ENCODE data around the gene ATP6V1B1.
A peak's percentile ranks its signal among the peaks of the same experiment; 100 is the strongest.

The ATP6V1B1 gene

GRCh38 chr2:70947556-70948184 is 12.0 kb downstream of the ATP6V1B1 start:
- no peak for DNase-seq

GRCh38 chr2:70948337-70949003 is 12.8 kb downstream of the ATP6V1B1 start:
- DNase-seq = peak; percentile 66 to 81

DNA sequence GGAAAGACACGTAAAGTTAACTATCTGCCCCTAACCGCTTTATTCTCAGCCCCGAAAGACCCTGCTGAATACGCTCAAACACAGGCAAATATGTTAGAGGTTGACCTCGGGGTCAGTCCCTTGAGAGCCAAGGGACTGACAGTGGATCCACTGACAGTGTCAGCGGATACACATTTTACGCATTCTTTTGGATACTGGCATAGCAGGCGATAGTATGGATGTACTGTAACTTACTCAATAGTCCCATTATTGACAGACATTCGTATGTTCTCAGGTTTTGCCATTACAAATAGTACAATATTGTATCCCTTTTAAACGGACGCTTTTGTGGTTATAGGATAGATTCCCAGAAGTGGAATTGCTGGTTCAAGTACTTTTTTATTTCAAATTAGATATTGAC is 13.4 kb downstream of the ATP6V1B1 start:
- DNase-seq = no peak

- DNase-seq = no peak
These were observed 19.2 kb downstream of the ATP6V1B1 start for GRCh38 chr2:70954886-70955285.

DNA sequence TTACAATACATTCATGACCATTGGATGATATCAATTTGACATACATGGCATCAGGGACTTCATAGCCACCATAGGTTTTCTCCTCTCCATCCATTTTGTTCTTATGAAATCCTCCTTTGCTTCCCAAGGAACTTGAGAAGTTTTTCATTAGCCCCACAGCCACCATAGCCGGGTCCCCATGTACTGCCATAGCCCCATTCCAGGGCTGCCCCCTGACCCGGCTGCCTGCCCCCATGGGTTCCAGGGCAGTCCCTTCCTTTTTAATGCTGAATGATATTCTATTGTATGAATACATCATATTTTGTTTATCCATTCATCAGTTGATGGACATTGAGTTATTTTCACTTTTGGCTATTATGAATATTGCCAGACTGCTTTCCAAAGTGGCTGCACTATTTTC is 20.4 kb downstream of the ATP6V1B1 start:
- DNase-seq = no peak

DNA sequence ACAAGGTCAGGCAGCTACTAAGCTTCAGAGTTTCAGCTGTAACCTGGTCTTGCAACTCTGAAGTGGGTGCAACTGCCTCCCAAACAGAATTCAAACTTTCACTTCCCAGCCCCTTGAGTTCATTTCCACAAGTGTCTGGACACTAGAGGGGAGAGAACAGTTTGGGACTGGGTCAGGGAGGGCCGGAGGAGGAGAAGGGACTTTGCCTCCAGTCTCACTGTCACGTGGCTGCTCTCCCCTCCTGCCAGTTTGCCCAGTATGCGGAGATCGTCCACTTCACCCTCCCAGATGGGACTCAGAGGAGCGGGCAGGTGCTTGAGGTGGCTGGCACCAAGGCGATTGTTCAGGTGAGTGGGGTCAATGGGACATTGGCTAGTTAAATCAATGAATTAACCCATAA is 22.1 kb downstream of the ATP6V1B1 start:
- no peak for DNase-seq

DNA sequence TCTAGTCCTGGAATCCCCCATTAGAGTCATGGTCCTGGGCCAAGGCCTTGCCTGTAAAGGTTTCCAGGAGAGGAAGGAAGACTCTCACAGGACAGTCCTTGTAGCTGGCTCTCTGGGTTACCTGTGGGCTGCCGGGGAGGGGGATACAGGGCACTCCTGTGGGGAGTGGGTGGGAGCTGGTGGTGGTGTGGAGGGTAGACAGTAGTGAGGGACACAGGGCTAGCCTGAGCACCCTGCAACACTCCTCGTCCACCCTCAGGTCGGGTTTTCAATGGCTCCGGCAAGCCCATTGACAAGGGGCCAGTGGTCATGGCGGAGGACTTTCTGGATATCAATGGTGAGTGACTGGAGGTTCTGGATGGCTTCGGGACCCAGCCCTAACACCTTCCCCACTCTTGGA is 23.1 kb downstream of the ATP6V1B1 start:
- no peak for DNase-seq

GRCh38 chr2:70959271-70959761 is 23.6 kb downstream of the ATP6V1B1 start:
- DNase-seq = no peak

- DNase-seq = no peak
These were observed 24.4 kb downstream of the ATP6V1B1 start for GRCh38 chr2:70959851-70960832.

DNA sequence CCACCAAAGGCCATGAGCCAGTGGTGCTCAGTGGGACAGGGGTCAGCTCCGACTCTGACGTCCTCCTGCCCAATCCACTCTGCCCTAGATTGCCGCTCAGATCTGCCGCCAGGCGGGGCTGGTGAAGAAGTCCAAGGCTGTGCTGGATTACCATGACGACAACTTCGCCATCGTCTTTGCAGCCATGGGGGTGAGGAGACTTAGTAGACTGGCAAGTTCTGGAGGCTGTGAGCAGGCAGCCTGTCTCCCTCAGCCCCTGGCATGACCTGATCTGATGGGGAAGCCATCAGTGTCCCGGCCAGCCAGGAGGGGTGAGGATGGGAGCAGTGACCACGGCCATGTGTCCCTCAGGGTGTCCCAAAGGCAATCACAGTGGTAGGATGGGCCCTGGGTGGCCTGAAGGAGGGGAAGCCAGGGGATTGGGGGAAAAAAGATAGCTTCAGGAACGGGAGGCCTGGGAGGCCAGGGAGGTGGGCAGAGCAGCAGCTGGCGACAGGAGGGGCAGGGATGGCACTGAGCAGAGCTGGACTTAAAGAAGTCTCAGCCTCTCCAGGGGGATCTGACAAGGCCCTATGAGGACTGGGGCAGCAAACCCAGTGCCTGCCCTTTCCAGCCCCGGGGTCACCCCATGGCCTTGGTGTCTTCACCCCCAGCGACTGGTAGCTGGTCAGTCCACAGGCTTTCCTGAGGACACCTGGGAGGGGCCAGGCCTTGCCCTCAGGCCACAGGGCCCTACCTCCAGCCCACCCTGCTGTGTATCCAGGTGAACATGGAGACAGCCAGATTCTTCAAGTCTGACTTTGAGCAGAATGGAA is 25.3 kb downstream of the ATP6V1B1 start:
- no peak for DNase-seq

- no peak for DNase-seq
These were observed 25.9 kb downstream of the ATP6V1B1 start for GRCh38 chr2:70961648-70961994.

DNA sequence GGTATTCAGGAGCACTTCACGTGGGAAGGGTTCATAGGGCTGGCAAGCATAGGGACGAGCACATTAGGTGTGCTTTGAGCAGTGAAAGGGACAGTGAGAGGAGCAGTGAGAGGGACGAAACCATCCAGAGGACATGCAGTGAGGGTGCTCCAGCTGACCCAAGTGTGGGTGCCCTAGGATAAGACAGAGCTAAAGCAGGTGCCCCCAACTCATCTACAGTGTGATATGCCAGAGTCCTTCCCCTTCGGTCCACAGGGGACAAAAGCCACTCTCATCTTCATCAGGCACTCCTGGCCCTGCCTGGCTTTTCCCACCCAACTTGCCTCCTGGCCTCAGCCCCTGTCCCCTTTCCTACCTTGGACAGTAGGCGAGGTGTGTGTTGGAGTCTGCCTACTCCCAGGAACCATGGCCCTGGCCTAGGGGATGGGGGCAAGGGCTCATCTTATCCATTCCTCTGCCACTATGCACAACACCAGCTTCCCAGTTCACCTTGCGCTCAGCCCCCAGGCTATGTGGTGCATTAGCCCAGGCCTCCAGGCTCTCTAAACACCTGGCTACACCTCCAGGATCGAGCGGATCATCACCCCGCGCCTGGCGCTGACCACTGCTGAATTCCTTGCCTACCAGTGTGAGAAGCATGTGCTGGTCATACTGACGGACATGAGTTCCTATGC is 26.6 kb downstream of the ATP6V1B1 start:
- no peak for DNase-seq

DNA sequence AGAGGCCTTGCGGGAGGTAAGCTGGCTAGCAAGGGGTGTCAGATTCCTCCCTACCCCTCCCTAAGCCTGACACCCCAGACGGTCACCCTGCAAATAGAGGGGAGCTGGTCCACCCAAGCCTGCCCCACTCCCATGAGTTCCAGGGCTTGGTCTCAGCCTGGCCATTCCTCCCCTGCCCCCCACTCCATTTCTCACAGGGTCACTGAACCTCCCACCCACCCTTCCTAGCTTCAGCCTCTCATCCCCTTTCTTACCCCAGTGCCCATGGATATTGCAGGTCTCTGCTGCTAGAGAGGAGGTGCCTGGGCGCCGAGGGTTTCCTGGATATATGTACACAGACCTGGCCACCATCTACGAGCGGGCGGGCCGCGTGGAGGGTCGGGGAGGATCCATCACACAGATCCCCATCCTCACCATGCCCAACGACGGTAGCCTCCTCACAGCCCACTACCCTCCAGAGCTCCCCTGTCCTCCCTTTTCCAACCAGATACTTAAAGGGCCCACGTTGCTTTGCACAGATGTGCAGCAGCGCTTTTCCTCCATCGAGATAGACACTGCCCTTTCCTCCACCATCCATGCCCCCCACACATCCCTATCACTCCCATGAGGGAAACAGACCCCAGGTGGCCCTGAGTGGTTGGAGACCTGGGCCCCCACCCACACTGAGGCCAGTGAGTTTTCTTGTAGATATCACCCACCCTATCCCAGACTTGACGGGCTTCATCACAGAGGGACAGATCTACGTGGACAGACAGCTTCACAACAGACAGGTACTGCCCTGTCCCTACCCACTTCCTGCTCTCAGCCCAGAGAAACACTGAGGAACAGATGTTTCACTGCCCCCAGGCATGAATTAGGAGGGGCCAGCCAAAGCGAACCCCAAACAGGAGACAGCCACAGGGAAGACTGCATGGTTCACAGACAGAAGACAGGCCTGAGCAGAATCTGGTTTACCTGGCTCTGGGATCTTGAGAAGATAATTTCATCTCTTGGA is 27.5 kb downstream of the ATP6V1B1 start:
- DNase-seq = no peak

- DNase-seq = no peak
These were observed 28.4 kb downstream of the ATP6V1B1 start for GRCh38 chr2:70964133-70964532.

- no peak for DNase-seq
These were observed 29.1 kb downstream of the ATP6V1B1 start for GRCh38 chr2:70964596-70965386.

DNA sequence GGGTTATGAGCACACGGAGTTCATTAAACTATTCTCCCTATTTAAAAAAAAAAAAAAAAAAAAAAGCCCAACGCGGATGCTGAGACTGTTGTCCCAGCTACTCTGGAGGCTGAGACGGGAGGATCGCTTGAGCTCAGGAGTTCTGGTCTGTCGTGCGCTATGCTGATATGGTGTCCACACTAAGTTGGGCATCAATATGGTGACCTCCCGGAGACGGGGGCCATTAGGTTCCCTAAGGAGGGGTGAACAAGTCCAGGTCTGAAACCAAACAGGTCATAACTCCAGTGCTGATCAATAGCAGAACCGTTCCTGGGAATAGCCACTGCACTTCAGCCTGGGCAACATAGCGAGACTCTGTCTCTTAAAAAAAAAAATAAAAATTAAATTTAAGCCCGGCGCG is 29.8 kb downstream of the ATP6V1B1 start:
- DNase-seq = no peak

- no peak for DNase-seq
These were observed 31.0 kb downstream of the ATP6V1B1 start for GRCh38 chr2:70966681-70967080.

GRCh38 chr2:70967189-70967588 is 31.5 kb downstream of the ATP6V1B1 start:
- DNase-seq = no peak

- DNase-seq = no peak
These were observed 38.9 kb downstream of the ATP6V1B1 start for GRCh38 chr2:70974592-70974991.

- DNase-seq = no peak
These were observed 39.5 kb downstream of the ATP6V1B1 start for GRCh38 chr2:70975237-70975636.

Measured in NCI-H446 (cell line).